Skeletal muscle tissue (tissue), 4 donors: Measurements from ENCODE around the gene MBNL1. TPM values are rescaled to one million over a fixed set of nuclear protein-coding genes. Genes with fewer than 3 reads are reported as not detected.

Experiments used
- H3K27ac ChIP-seq: one replicate; pipeline ENCODE4 v1.7.0; 2013; ENCODE audit warnings: mild to moderate bottlenecking, low read depth, low read length, inconsistent platforms
- H3K27me3 ChIP-seq, 3 donors: one replicate each; pipeline ENCODE4 v1.7.0; 2013; ENCODE audit warnings: low read length in 3 of 3; ENCODE audit not compliant: control insufficient read depth in 3 of 3, insufficient read depth in 3 of 3
- H3K36me3 ChIP-seq, 3 donors: one replicate each; pipeline ENCODE4 v1.7.0; 2013; ENCODE audit warnings: low read length in 3 of 3; ENCODE audit not compliant: control insufficient read depth in 3 of 3, insufficient read depth in 3 of 3
- H3K4me1 ChIP-seq, 3 donors: one replicate each; pipeline ENCODE4 v1.7.0; 2013; ENCODE audit warnings: low read length in 3 of 3, mild to moderate bottlenecking in 3 of 3; ENCODE audit not compliant: control insufficient read depth in 3 of 3, insufficient read depth in 3 of 3
- H3K4me3 ChIP-seq, 3 donors: one replicate each; pipeline ENCODE4 v1.7.0; 2013; ENCODE audit warnings: low read length in 3 of 3
- H3K9ac ChIP-seq, 3 donors: one replicate each; pipeline ENCODE4 v1.7.0; 2013; ENCODE audit warnings: low read length in 3 of 3, mild to moderate bottlenecking in 3 of 3, moderate library complexity in 2 of 3, low read depth in 1 of 3
- H3K9me3 ChIP-seq, 3 donors: one replicate each; pipeline ENCODE4 v1.7.0; 2013; ENCODE audit warnings: low read length in 3 of 3; ENCODE audit not compliant: control insufficient read depth in 3 of 3
- total RNA-seq: library from RNA; depleted of rRNA; stranded (reverse); fragments of >200 nt; gene quantifications from one replicate; pipeline ENCODE4 v1.2.3, GENCODE V29; 2014
- donor health status: Osteomylitis.

MBNL1 gene
- total RNA-seq, 1 donor from 2014 or later, result 76.7 TPM

GRCh38 chr3:152260529-152260928 lies 8.2 kb upstream of the MBNL1 start:
- Histone ChIP-seq H3K9me3 (no peaks in the 10 kb centered on the region), H3K4me3 (no peak overlapping the region), H3K4me1 (peaks cover 9 to 21% (median 15%) of the 10 kb centered on the region in 3 donors), H3K27me3 (no peaks in the 10 kb centered on the region), H3K9ac (no peak overlapping the region), H3K36me3 (no peaks in the 10 kb centered on the region), H3K27ac (no peak overlapping the region)

GRCh38 chr3:152261329-152261728 lies 7.4 kb upstream of the MBNL1 start:
- peak overlapping the region; percentile 9 for H3K27ac ChIP-seq
- no peak overlapping the region for H3K4me3 ChIP-seq
- no peaks in the 10 kb centered on the region for H3K36me3 ChIP-seq
- peaks cover 13 to 21% (median 20%) of the 10 kb centered on the region in 3 donors for H3K4me1 ChIP-seq
- H3K27me3 ChIP-seq, result no peaks in the 10 kb centered on the region
- no peak overlapping the region for H3K9ac ChIP-seq
- H3K9me3 ChIP-seq, result no peaks in the 10 kb centered on the region

GRCh38 chr3:152263711-152264110 lies 5.0 kb upstream of the MBNL1 start:
- H3K9me3 ChIP-seq, result no peaks in the 10 kb centered on the region
- H3K36me3 ChIP-seq, result peaks cover 0 to 5% (median 0%) of the 10 kb centered on the region in 3 donors
- H3K27me3 ChIP-seq, result no peaks in the 10 kb centered on the region
- peak overlapping the region; percentile 23 for H3K27ac ChIP-seq
- no peak overlapping the region for H3K4me3 ChIP-seq
- peaks cover 19 to 32% (median 26%) of the 10 kb centered on the region in 3 donors for H3K4me1 ChIP-seq
- no peak overlapping the region for H3K9ac ChIP-seq

- Histone ChIP-seq H3K9me3 (no peaks in the 10 kb centered on the region), H3K27me3 (no peaks in the 10 kb centered on the region), H3K4me1 (peaks cover 14 to 27% (median 25%) of the 10 kb centered on the region in 3 donors), H3K27ac (peak overlapping the region; percentile 23), H3K9ac (no peak overlapping the region), H3K36me3 (peaks cover 0 to 5% (median 0%) of the 10 kb centered on the region in 3 donors), H3K4me3 (no peak overlapping the region)
Measured at GRCh38 chr3:152264378-152264777, 4.4 kb upstream of the MBNL1 start.

GRCh38 chr3:152266221-152266995 lies 2.3 kb upstream of the MBNL1 start:
- Histone ChIP-seq H3K9me3 (no peaks in the 10 kb centered on the region), H3K27ac (peak overlapping the region; percentile 97), H3K4me1 (peaks cover 14 to 27% (median 18%) of the 10 kb centered on the region in 3 donors), H3K9ac (peak overlapping the region; percentile 90 to 98 (median 90)), H3K36me3 (peaks cover 0 to 5% (median 0%) of the 10 kb centered on the region in 3 donors), H3K4me3 (peak overlapping the region; percentile 84 to 96 (median 86)), H3K27me3 (no peaks in the 10 kb centered on the region)

- Histone ChIP-seq H3K9ac (peak overlapping the region; percentile 90 to 98 (median 90)), H3K27me3 (no peaks in the 10 kb centered on the region), H3K9me3 (no peaks in the 10 kb centered on the region), H3K4me1 (peaks cover 17 to 30% (median 18%) of the 10 kb centered on the region in 3 donors), H3K27ac (peak overlapping the region; percentile 97), H3K4me3 (peak overlapping the region; percentile 84 to 96 (median 86)), H3K36me3 (peaks cover 0 to 5% (median 0%) of the 10 kb centered on the region in 3 donors)
Measured at GRCh38 chr3:152267831-152268554, 736 bp upstream of the MBNL1 start.

- Histone ChIP-seq H3K36me3 (peaks cover 0 to 5% (median 0%) of the 10 kb centered on the region in 3 donors), H3K27me3 (no peaks in the 10 kb centered on the region), H3K9ac (peak overlapping the region; percentile 90 to 98 (median 90)), H3K9me3 (no peaks in the 10 kb centered on the region), H3K4me1 (peaks cover 18 to 34% (median 20%) of the 10 kb centered on the region in 3 donors), H3K27ac (peak overlapping the region; percentile 97), H3K4me3 (peak overlapping the region; percentile 84 to 96 (median 86))
Measured at GRCh38 chr3:152269056-152269830, 514 bp downstream of the MBNL1 start.

GRCh38 chr3:152269831-152270734 lies 1.4 kb downstream of the MBNL1 start:
- Histone ChIP-seq H3K27me3 (no peaks in the 10 kb centered on the region), H3K9ac (peak overlapping the region; percentile 90 to 98 (median 90)), H3K4me1 (peaks cover 20 to 39% (median 20%) of the 10 kb centered on the region in 3 donors), H3K36me3 (peaks cover 0 to 5% (median 0%) of the 10 kb centered on the region in 3 donors), H3K9me3 (no peaks in the 10 kb centered on the region), H3K4me3 (peak overlapping the region; percentile 84 to 96 (median 86)), H3K27ac (peak overlapping the region; percentile 97)

GRCh38 chr3:152270937-152271336 lies 2.2 kb downstream of the MBNL1 start:
- H3K4me1 ChIP-seq, result peaks cover 20 to 37% (median 20%) of the 10 kb centered on the region in 3 donors

More at GRCh38 chr3:152270937-152271336, 2.2 kb downstream of the MBNL1 start:
- Histone ChIP-seq H3K9me3 (no peaks in the 10 kb centered on the region), H3K36me3 (peaks cover 0 to 5% (median 0%) of the 10 kb centered on the region in 3 donors), H3K4me3 (peak overlapping the region; percentile 84 to 96 (median 86)), H3K27me3 (no peaks in the 10 kb centered on the region), H3K9ac (peak overlapping the region; percentile 90 to 98 (median 90)), H3K27ac (peak overlapping the region; percentile 97)
